ENCODE results near the gene SOX5.

SOX5 gene

DNA sequence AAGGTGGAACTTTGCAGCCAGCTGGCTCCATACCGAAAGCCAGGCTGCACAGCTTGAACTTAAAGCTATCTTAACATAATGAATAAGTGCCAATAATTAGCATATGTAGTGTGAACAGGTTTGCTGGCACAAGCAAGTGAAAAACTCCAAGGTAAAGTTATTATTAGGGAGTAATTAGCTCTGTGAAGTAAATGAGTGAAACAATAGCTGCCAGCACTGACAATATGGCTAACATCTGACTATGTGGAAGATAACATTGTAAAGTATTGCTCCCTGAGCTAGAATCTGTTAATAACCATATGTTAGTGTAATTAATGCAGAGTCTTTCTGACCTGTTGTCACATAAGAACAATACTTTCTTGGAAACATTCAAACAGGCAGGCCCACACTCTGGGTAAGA lies 246.4 kb downstream of the SOX5 start:
- Histone ChIP-seq H3K9ac (ENCODE audit: low read length) (no peak overlapping the region), H3K9me3 (ENCODE audit: control insufficient read depth, low read length) (no peaks in the 10 kb centered on the region), H3K4me1 (ENCODE audit: control insufficient read depth, insufficient read depth, low read length) (no peaks in the 10 kb centered on the region), H3K27me3 (ENCODE audit: control insufficient read depth, insufficient read depth, low read length) (no peaks in the 10 kb centered on the region), H3K4me3 (ENCODE audit: low read length) (no peak overlapping the region), H3K36me3 (ENCODE audit: control insufficient read depth, insufficient read depth, low read length) (no peaks in the 10 kb centered on the region)

DNA sequence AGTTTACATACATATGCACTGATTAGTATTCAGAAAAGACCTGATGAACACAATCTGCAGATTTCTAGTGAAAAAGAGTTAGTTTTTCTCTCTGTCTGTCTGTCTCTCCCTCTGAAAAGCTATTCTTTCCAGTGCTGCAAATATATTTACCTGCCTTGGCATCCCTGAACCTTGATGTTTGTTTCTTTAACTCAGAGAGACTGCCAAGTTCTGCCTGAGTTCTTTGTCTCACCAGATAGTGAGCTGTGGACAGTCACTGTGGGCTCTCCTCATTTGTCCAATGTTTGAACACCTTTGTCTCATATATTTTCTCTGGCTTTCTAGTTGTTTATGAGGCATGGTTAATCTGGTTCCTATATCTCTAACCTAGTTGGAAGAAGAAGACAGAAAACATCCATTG lies 250.4 kb downstream of the SOX5 start:
- Histone ChIP-seq H3K9me3 (ENCODE audit: control insufficient read depth, low read length) (no peaks in the 10 kb centered on the region), H3K27me3 (ENCODE audit: control insufficient read depth, insufficient read depth, low read length) (no peaks in the 10 kb centered on the region), H3K4me3 (ENCODE audit: low read length) (no peak overlapping the region), H3K4me1 (ENCODE audit: control insufficient read depth, insufficient read depth, low read length) (no peaks in the 10 kb centered on the region), H3K9ac (ENCODE audit: low read length) (no peak overlapping the region), H3K36me3 (ENCODE audit: control insufficient read depth, insufficient read depth, low read length) (no peaks in the 10 kb centered on the region)

DNA sequence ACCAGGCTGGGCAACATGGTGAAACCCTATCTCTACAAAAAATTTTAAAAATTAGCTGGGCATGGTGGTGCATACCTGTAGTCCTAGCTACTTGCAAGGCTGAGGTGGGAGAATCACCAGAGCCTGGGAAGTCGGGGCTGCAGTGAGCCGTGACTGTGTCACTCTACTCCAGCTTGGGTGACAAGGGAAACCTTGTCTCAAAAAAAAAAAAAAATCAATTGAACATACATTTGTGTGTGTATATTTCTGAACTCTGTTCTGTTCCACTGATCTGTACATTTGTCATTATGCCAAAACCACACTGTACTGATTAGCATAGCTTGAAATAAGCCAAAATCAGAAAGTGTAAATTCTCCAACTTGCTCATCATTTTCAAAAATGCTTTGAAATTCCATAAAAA lies 254.6 kb downstream of the SOX5 start:
- Histone ChIP-seq H3K4me3 (ENCODE audit: low read length) (no peak overlapping the region), H3K9ac (ENCODE audit: low read length) (no peak overlapping the region)

DNA sequence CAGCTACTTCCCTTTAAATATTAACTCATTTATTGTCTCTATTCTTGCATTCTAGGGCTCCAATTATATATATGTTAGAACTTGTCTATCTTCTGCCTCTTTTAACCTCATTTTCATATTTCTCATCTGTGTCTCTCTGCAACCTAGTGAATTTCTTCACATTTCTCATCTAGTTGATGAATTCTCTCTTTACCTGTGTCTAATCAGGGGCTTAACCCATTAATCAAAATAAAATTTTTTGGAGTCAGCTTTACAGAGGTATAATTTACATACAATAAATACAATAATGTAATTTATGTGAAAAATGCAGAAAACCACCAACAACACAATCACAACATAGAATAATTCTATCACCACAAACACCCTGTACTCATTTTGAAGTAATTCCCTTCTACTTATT lies 255.2 kb downstream of the SOX5 start:
- H3K9me3 ChIP-seq (ENCODE audit: control insufficient read depth, low read length) = no peaks in the 10 kb centered on the region
- H3K4me3 ChIP-seq (ENCODE audit: low read length) = no peak overlapping the region
- no peaks in the 10 kb centered on the region for H3K27me3 ChIP-seq (ENCODE audit: control insufficient read depth, insufficient read depth, low read length)
- no peaks in the 10 kb centered on the region for H3K4me1 ChIP-seq (ENCODE audit: control insufficient read depth, insufficient read depth, low read length)
- no peaks in the 10 kb centered on the region for H3K36me3 ChIP-seq (ENCODE audit: control insufficient read depth, insufficient read depth, low read length)
- no peak overlapping the region for H3K9ac ChIP-seq (ENCODE audit: low read length)

More for the DNA sequence above, 254.6 kb downstream of the SOX5 start:
- no peaks in the 10 kb centered on the region for H3K36me3 ChIP-seq (ENCODE audit: control insufficient read depth, insufficient read depth, low read length)
- H3K4me1 ChIP-seq (ENCODE audit: control insufficient read depth, insufficient read depth, low read length) = no peaks in the 10 kb centered on the region
- no peaks in the 10 kb centered on the region for H3K9me3 ChIP-seq (ENCODE audit: control insufficient read depth, low read length)
- H3K27me3 ChIP-seq (ENCODE audit: control insufficient read depth, insufficient read depth, low read length) = no peaks in the 10 kb centered on the region

DNA sequence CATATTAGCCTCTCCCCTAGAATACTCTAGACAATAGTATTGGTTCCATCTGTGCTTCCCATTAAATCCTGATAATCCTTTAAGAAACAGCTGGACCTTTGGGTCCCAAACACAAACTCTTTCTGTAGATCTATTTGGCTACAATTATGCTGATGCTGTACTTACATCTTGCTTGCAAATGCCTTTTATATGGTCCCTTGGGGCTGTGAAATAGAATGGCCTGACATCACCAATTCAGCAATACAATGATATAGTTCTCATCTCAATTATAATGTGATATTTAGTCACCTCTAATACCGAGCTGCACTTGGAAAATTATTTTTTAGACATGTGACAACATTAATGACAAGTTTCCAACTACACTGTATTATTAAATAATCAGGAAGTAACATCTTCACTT lies 261.5 kb downstream of the SOX5 start:
- Histone ChIP-seq H3K27me3 (ENCODE audit: control insufficient read depth, insufficient read depth, low read length) (no peaks in the 10 kb centered on the region), H3K9me3 (ENCODE audit: control insufficient read depth, low read length) (no peaks in the 10 kb centered on the region), H3K36me3 (ENCODE audit: control insufficient read depth, insufficient read depth, low read length) (no peaks in the 10 kb centered on the region), H3K9ac (ENCODE audit: low read length) (no peak overlapping the region), H3K4me1 (ENCODE audit: control insufficient read depth, insufficient read depth, low read length) (no peaks in the 10 kb centered on the region), H3K4me3 (ENCODE audit: low read length) (no peak overlapping the region)

DNA sequence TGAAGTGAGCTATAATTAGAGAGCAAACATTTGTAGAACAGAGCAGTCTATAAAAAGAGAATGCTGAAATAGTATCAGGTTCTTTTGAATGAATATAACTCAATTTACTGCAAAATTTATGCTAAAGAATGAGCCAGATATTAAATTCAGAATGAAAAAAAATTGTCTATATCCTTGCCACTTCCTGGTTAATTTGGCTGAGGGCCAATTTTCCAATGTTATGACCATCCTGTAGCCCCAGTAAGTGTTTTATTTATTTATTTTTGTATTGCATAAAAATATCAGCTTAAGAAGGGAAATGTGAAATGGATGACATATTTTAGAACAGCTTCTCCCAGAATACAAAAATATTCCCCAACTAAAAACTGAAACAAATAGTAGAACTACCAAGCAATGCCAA lies 263.4 kb downstream of the SOX5 start:
- Histone ChIP-seq H3K4me3 (ENCODE audit: low read length) (no peak overlapping the region), H3K9me3 (ENCODE audit: control insufficient read depth, low read length) (no peaks in the 10 kb centered on the region), H3K36me3 (ENCODE audit: control insufficient read depth, insufficient read depth, low read length) (no peaks in the 10 kb centered on the region), H3K27me3 (ENCODE audit: control insufficient read depth, insufficient read depth, low read length) (no peaks in the 10 kb centered on the region), H3K9ac (ENCODE audit: low read length) (no peak overlapping the region), H3K4me1 (ENCODE audit: control insufficient read depth, insufficient read depth, low read length) (no peaks in the 10 kb centered on the region)

DNA sequence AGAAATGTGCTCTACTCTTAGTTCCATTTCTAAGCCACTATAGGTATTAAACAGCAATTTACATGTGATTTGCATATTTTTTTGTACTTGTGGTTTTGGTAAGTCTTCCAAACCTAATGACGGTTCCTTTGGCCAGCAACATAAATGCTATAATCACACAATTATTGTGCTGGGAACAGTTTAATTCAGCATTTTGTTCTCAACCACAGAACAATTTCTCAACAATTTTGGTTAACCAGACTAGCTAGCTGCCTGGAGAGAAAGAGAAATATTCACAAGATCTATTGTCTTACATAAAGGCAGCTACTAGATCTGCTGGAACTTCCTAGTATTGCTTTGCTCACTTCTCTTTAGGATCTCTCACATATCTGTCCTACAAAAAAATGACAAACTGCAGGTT lies 265.3 kb downstream of the SOX5 start:
- no peaks in the 10 kb centered on the region for H3K27me3 ChIP-seq (ENCODE audit: control insufficient read depth, insufficient read depth, low read length)
- H3K36me3 ChIP-seq (ENCODE audit: control insufficient read depth, insufficient read depth, low read length) = no peaks in the 10 kb centered on the region
- no peak overlapping the region for H3K9ac ChIP-seq (ENCODE audit: low read length)
- H3K4me1 ChIP-seq (ENCODE audit: control insufficient read depth, insufficient read depth, low read length) = no peaks in the 10 kb centered on the region
- H3K4me3 ChIP-seq (ENCODE audit: low read length) = no peak overlapping the region
- no peaks in the 10 kb centered on the region for H3K9me3 ChIP-seq (ENCODE audit: control insufficient read depth, low read length)

DNA sequence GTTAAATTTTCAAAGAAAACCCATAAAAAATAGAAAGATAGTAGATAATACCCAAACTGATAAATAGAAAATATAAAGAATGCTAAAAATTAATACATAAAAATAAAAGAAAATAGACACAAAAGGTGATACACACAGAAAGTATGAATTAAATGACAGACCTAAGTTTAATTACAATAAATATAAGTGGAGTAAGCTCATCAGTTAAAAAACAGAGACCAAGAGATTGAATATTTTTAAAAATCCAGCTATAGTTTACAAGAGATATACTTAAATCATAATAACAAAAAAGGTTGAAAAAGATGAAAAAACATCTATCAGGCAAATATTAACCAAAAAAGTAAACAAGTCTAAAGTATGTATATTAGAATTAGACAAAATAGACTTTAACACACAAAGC lies 268.2 kb downstream of the SOX5 start:
- Histone ChIP-seq H3K4me1 (ENCODE audit: control insufficient read depth, insufficient read depth, low read length) (no peaks in the 10 kb centered on the region), H3K4me3 (ENCODE audit: low read length) (no peak overlapping the region), H3K9ac (ENCODE audit: low read length) (no peak overlapping the region), H3K27me3 (ENCODE audit: control insufficient read depth, insufficient read depth, low read length) (no peaks in the 10 kb centered on the region), H3K36me3 (ENCODE audit: control insufficient read depth, insufficient read depth, low read length) (no peaks in the 10 kb centered on the region), H3K9me3 (ENCODE audit: control insufficient read depth, low read length) (no peaks in the 10 kb centered on the region)

DNA sequence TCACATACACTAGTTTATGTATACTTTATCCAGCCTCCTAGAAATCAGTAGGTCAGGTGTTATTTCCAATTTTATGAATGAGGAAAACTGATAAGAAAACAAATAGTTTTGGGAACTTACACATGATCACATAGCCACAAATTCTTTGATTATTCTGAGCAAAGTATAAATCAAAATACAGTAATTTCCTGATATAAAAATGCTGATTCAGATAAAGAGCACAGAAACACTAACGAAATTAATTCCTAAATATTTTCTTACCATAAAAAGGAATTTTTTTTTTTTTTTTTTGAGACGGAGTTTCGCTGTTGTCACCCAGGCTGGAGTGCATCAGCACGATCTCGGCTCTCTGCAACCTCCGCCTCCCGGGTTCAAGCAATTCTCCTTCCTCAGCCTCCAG lies 275.4 kb downstream of the SOX5 start:
- Histone ChIP-seq H3K9me3 (ENCODE audit: control insufficient read depth, low read length) (no peaks in the 10 kb centered on the region), H3K4me3 (ENCODE audit: low read length) (no peak overlapping the region), H3K36me3 (ENCODE audit: control insufficient read depth, insufficient read depth, low read length) (no peaks in the 10 kb centered on the region), H3K9ac (ENCODE audit: low read length) (no peak overlapping the region), H3K4me1 (ENCODE audit: control insufficient read depth, insufficient read depth, low read length) (no peaks in the 10 kb centered on the region), H3K27me3 (ENCODE audit: control insufficient read depth, insufficient read depth, low read length) (no peaks in the 10 kb centered on the region)

DNA sequence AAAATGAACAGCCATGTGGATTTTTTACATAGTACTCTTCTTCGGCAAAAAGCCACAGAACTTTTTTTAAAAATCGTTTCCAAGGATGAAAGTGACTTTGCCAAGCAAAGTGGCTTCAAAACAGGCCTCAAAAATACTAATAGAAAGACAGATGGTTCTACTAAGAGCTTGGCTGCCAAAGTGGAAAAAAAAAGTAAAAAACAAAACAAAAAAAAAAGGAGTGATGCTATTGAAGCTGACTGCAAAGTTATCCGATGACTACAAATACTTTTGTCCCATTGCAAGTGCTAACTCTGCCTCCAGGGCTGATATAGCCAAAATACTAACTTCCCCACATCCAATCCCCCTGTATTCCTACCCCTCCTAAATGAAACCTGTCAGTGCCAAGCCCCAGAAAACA lies 277.6 kb downstream of the SOX5 start:
- no peak overlapping the region for H3K9ac ChIP-seq (ENCODE audit: low read length)
- no peaks in the 10 kb centered on the region for H3K4me1 ChIP-seq (ENCODE audit: control insufficient read depth, insufficient read depth, low read length)
- no peak overlapping the region for H3K4me3 ChIP-seq (ENCODE audit: low read length)
- H3K36me3 ChIP-seq (ENCODE audit: control insufficient read depth, insufficient read depth, low read length) = no peaks in the 10 kb centered on the region
- no peaks in the 10 kb centered on the region for H3K27me3 ChIP-seq (ENCODE audit: control insufficient read depth, insufficient read depth, low read length)
- H3K9me3 ChIP-seq (ENCODE audit: control insufficient read depth, low read length) = no peaks in the 10 kb centered on the region

DNA sequence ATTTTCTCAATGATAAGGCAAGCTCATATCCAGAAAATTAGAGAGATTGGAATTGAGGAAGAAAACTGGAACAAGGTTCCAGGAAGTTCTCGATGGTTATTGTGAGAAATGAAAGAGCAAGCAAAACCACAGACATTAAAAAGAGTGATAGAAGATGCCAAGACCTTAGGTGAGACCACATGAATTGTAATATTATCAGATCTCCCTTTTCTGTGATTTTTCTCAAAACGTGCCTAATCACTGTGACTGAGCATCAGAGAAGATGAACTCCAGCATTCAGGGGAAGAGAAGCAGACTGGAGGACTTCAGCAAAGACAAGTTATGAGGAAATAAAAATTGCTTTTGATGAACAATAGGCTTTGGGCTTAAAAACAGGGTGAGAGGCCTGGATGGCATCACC lies 278.8 kb downstream of the SOX5 start:
- H3K4me1 ChIP-seq (ENCODE audit: control insufficient read depth, insufficient read depth, low read length) = no peaks in the 10 kb centered on the region
- H3K9ac ChIP-seq (ENCODE audit: low read length) = no peak overlapping the region
- no peaks in the 10 kb centered on the region for H3K36me3 ChIP-seq (ENCODE audit: control insufficient read depth, insufficient read depth, low read length)
- H3K9me3 ChIP-seq (ENCODE audit: control insufficient read depth, low read length) = no peaks in the 10 kb centered on the region
- no peak overlapping the region for H3K4me3 ChIP-seq (ENCODE audit: low read length)
- no peaks in the 10 kb centered on the region for H3K27me3 ChIP-seq (ENCODE audit: control insufficient read depth, insufficient read depth, low read length)

DNA sequence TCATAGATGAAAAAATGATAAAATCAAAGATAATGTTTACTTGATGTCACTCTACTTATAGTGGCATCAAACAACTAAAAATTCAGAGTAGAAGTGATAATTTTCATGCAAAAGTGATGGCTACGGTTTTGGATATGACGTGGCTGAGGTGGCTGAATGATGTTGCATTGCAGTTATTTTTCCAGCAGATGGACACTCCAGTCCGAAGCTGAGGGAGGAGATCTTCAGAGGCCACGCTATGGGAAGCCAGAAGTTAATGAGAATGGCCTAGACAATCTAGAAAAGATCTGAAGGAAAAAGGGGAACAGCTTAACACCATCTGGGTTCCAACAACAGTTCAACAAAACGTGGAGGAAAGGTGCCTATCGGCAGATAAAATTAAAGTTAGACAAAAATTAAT lies 279.8 kb downstream of the SOX5 start:
- Histone ChIP-seq H3K27me3 (ENCODE audit: control insufficient read depth, insufficient read depth, low read length) (no peaks in the 10 kb centered on the region), H3K36me3 (ENCODE audit: control insufficient read depth, insufficient read depth, low read length) (no peaks in the 10 kb centered on the region), H3K9ac (ENCODE audit: low read length) (no peak overlapping the region), H3K4me1 (ENCODE audit: control insufficient read depth, insufficient read depth, low read length) (no peaks in the 10 kb centered on the region), H3K9me3 (ENCODE audit: control insufficient read depth, low read length) (no peaks in the 10 kb centered on the region), H3K4me3 (ENCODE audit: low read length) (no peak overlapping the region)

DNA sequence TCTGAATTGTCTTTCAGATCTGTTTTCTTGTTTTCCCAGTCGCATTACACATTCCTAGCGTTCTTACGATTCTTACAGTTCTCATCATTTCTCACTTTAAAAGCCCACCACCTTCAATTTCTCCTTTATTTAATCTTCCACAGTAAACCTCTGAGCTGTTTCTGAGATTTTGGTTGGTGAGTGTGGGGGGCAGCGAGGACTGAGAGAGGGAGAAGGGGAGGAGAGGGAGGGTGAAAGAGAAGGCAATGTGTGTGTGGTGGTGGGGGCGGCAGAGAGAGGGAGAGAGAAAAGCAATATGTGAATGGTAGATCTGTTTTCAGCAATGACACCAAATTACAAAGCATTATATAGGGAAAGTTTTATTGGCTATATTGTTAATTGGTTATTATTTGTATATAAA lies 282.6 kb downstream of the SOX5 start:
- Histone ChIP-seq H3K4me1 (ENCODE audit: control insufficient read depth, insufficient read depth, low read length) (no peaks in the 10 kb centered on the region), H3K4me3 (ENCODE audit: low read length) (no peak overlapping the region), H3K9me3 (ENCODE audit: control insufficient read depth, low read length) (no peaks in the 10 kb centered on the region), H3K36me3 (ENCODE audit: control insufficient read depth, insufficient read depth, low read length) (no peaks in the 10 kb centered on the region), H3K9ac (ENCODE audit: low read length) (no peak overlapping the region), H3K27me3 (ENCODE audit: control insufficient read depth, insufficient read depth, low read length) (no peaks in the 10 kb centered on the region)
